ENCODE measurements around the gene HOXA7. TPM values are rescaled to one million over a fixed set of nuclear protein-coding genes. Genes with fewer than 3 reads are reported as not detected.

Gene HOXA7
- total and polyA plus RNA-seq, 2 of the 8 experiments (the other 6 are each of a cell fraction or from before 2014, with no cell fraction given): 0.03 TPM; not detected in 1

- WGBS, 2 experiments (ENCODE audit: extremely low coverage in 1 of 2, insufficient coverage in 1 of 2, insufficient read length in 1 of 2, insufficient replicate concordance in 2 of 2, low coverage in 1 of 2, low lambda C conversion rate in 2 of 2, missing lambda C conversion rate in 1 of 2): 7% methylated on average over 29 of the region's 30 CpGs; no CpG with 5 or more reads in 1 of the 2 experiments
- no peak overlapping the region for H3K56ac ChIP-seq (replicated peaks; ENCODE audit: insufficient read length, low read depth, low read length)
- peak in 1 of 2 experiments; percentile 49 for DNase-seq (ENCODE audit: low read depth in 1 of 2, low spot score in 2 of 2)
- peak overlapping the region in 1 of 2 experiments; percentile 33; a peak in 1 of 4 replicates for H3K4me2 ChIP-seq (ENCODE audit: insufficient read depth in 1 of 2, low read depth in 2 of 2, low read length in 2 of 2)
- peak overlapping the region in 1 of 4 experiments; percentile 27; a peak in 2 of 8 replicates for H3K4me3 ChIP-seq (ENCODE audit: extremely low read depth in 1 of 4, insufficient read depth in 2 of 4, low read depth in 3 of 4, low read length in 4 of 4)
- no peaks in the 10 kb centered on the region; a peak in 1 of 4 replicates for H3K9me3 ChIP-seq (ENCODE audit: insufficient read depth in 2 of 2, low read depth in 1 of 2, low read length in 1 of 2)
- H3K9ac ChIP-seq (replicated peaks in 1 of 4; ENCODE audit: extremely low read depth in 1 of 4, low read depth in 3 of 4, low read length in 3 of 4): no peak overlapping the region
- ChIA-PET CTCF (ENCODE audit: partially characterized antibody) (interaction anchor here (0.6 to 9.1 kb wide), 10 partner anchors 9 to 780 kb away, joined by 3 to 64 read pairs (median 4); partner anchors contain the start of genes HIBADH, HOXA10 and HOXA5), POLR2A (ENCODE audit: partially characterized antibody) (interaction anchor here (1.2 kb wide), 1 partner anchor 64 kb away, joined by 3 read pairs; no protein-coding TSS in a partner anchor)
- H4K91ac ChIP-seq (replicated peaks; ENCODE audit: insufficient read length, low read length): no peak overlapping the region
- H3K4ac ChIP-seq (replicated peaks; ENCODE audit: insufficient read length, low read depth, low read length): no peak overlapping the region
- no peak overlapping the region for H4K5ac ChIP-seq (ENCODE audit: insufficient read length, low read depth, low read length)
- H2BK20ac ChIP-seq (ENCODE audit: low read length): no peak overlapping the region
- TF ChIP-seq CBX8 (IDR thresholded peaks at IDR 0.05; ENCODE audit: borderline replicate concordance, low read depth, low read length): peak; percentile 95; the same call in 1 of the 2 replicates
- TF ChIP-seq RNF2 (IDR thresholded peaks at IDR 0.05; ENCODE audit: borderline replicate concordance, low read depth, low read length, missing control alignments, poor library complexity, severe bottlenecking): peak; percentile 99
- peak; percentile 95 for TF ChIP-seq EZH2 (IDR thresholded peaks at IDR 0.05; ENCODE audit: low read depth, low read length, severe bottlenecking)
- no peak for TF ChIP-seq BCL11A (IDR thresholded peaks at IDR 0.05; ENCODE audit: low read depth in 2 of 2, low read length in 2 of 2)
- no peak overlapping the region for H3K14ac ChIP-seq (ENCODE audit: insufficient read length)
- H3K27me3 ChIP-seq (replicated peaks in 1 of 4; ENCODE audit: control insufficient read depth in 3 of 4, extremely low read depth in 1 of 4, insufficient read depth in 3 of 4, low read length in 3 of 4): peaks cover 97 to 100% (median 99%) of the 10 kb centered on the region in 4 experiments
- H4K8ac ChIP-seq (ENCODE audit: extremely low read depth, insufficient read depth, low read length): no peak overlapping the region
- H2BK15ac ChIP-seq (ENCODE audit: low read length): no peak overlapping the region
- H3K23ac ChIP-seq (ENCODE audit: insufficient read length): no peak overlapping the region
- no peak overlapping the region for H3K27ac ChIP-seq (ENCODE audit: low read depth, low read length)
- no peak overlapping the region for H2AK5ac ChIP-seq (ENCODE audit: low read depth, low read length)
- no peaks in the 10 kb centered on the region for H3K23me2 ChIP-seq (ENCODE audit: low read depth, low read length)
- no peak overlapping the region for H2BK5ac ChIP-seq (ENCODE audit: low read depth, low read length)
- peaks cover 0 to 5% (median 0%) of the 10 kb centered on the region in 4 experiments; a peak in 1 of 8 replicates for H3K36me3 ChIP-seq (ENCODE audit: control insufficient read depth in 2 of 4, insufficient read depth in 4 of 4, low read length in 3 of 4)
- H2BK12ac ChIP-seq (ENCODE audit: low read depth, low read length): no peak overlapping the region
- H2AFZ ChIP-seq (ENCODE audit: low read length): no peak overlapping the region
- no peaks in the 10 kb centered on the region for H3K79me1 ChIP-seq (ENCODE audit: low read depth, low read length)
- peaks cover 0 to 21% (median 13%) of the 10 kb centered on the region in 4 experiments; a peak in 6 of 7 replicates for H3K4me1 ChIP-seq (replicated peaks in 1 of 4; ENCODE audit: control insufficient read depth in 3 of 4, insufficient read depth in 4 of 4, low read length in 3 of 4)
- no peaks in the 10 kb centered on the region for H3K79me2 ChIP-seq (ENCODE audit: control insufficient read depth in 1 of 2, insufficient read depth in 2 of 2, low read length in 2 of 2)
- no peak overlapping the region for H2BK120ac ChIP-seq (replicated peaks; ENCODE audit: low read depth, low read length)
- H3K18ac ChIP-seq (ENCODE audit: extremely low read depth, low read length): no peak overlapping the region
- peaks cover 41 to 47% of the 10 kb centered on the region in 2 experiments for H4K20me1 ChIP-seq (replicated peaks in 1 of 2; ENCODE audit: control insufficient read depth in 1 of 2, insufficient read depth in 2 of 2, low read length in 2 of 2)
- FAIRE-seq: no peak
Observed at GRCh38 chr7:27183682-27184336, 27.3 kb upstream of the HOXA7 start.

All from H1 (cell line).